ENCODE measurements around the gene SYNE1.

DNA sequence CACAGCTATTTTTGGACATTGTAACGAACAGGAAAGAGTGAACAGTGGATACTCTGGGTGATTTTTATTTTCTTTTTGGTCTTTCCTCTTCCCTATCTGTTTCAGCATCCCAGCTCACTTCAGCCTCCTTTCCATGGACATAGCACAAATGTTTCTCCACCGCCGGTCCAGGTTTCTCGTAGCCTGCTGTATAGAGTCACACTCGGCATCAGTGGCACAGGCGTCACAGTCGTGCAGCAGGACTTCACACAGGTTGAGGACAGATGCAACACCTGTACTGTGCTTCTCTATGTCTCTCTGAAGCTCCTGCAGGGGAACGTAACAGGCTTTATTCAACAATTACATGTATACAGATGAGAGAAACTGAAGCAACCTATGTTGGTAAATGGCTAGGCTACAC is 481.4 kb downstream of the SYNE1 start:
- TF ChIP-seq, protein P1, sequence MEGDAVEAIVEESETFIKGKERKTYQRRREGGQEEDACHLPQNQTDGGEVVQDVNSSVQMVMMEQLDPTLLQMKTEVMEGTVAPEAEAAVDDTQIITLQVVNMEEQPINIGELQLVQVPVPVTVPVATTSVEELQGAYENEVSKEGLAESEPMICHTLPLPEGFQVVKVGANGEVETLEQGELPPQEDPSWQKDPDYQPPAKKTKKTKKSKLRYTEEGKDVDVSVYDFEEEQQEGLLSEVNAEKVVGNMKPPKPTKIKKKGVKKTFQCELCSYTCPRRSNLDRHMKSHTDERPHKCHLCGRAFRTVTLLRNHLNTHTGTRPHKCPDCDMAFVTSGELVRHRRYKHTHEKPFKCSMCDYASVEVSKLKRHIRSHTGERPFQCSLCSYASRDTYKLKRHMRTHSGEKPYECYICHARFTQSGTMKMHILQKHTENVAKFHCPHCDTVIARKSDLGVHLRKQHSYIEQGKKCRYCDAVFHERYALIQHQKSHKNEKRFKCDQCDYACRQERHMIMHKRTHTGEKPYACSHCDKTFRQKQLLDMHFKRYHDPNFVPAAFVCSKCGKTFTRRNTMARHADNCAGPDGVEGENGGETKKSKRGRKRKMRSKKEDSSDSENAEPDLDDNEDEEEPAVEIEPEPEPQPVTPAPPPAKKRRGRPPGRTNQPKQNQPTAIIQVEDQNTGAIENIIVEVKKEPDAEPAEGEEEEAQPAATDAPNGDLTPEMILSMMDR (IDR thresholded peaks at IDR 0.05 in 2 of 3, conservative IDR thresholded peaks at IDR 0.05 in 1 of 3; ENCODE audit: control insufficient read depth in 2 of 3, extremely low read depth in 1 of 3, insufficient read depth in 1 of 3, low read depth in 3 of 3, low read length in 3 of 3): no peak
- TF ChIP-seq GATAD2B (conservative IDR thresholded peaks at IDR 0.05; ENCODE audit: low read depth) (no peak), FOS (IDR thresholded peaks at IDR 0.05; ENCODE audit: borderline replicate concordance, extremely low read depth, insufficient read length) (no peak), GABPA (IDR thresholded peaks at IDR 0.05; ENCODE audit: low read depth) (no peak), NKRF (conservative IDR thresholded peaks at IDR 0.05) (no peak), NFYA (IDR thresholded peaks at IDR 0.05; ENCODE audit: borderline replicate concordance, low read depth, low read length) (no peak), HDAC6 (IDR thresholded peaks at IDR 0.05; ENCODE audit: unreplicated experiment) (no peak), MYC (IDR thresholded peaks at IDR 0.05; ENCODE audit: insufficient read depth, insufficient read length, insufficient replicate concordance, low read length, severe bottlenecking) (no peak)
- TF ChIP-seq, protein P2, sequence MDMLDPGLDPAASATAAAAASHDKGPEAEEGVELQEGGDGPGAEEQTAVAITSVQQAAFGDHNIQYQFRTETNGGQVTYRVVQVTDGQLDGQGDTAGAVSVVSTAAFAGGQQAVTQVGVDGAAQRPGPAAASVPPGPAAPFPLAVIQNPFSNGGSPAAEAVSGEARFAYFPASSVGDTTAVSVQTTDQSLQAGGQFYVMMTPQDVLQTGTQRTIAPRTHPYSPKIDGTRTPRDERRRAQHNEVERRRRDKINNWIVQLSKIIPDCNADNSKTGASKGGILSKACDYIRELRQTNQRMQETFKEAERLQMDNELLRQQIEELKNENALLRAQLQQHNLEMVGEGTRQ (IDR thresholded peaks at IDR 0.05; ENCODE audit: borderline replicate concordance, low read depth, low read length): no peak
